HG03469 (cell line): Measurements from ENCODE around the gene NUDT5.
"Not testable (repeated sequence)": the region's sequence is repeated elsewhere in the genome, so short reads cannot be mapped to it uniquely, and the experiment has no call there.

Source experiments
- ATAC-seq: cut with Tn5 transposase; IDR thresholded peaks from one replicate; pipeline ENCODE4 v1.9.1; 2021; ENCODE audit warnings: mild to moderate bottlenecking, moderate library complexity, moderate number of reproducible peaks; ENCODE audit not compliant: unreplicated experiment

The NUDT5 gene

DNA sequence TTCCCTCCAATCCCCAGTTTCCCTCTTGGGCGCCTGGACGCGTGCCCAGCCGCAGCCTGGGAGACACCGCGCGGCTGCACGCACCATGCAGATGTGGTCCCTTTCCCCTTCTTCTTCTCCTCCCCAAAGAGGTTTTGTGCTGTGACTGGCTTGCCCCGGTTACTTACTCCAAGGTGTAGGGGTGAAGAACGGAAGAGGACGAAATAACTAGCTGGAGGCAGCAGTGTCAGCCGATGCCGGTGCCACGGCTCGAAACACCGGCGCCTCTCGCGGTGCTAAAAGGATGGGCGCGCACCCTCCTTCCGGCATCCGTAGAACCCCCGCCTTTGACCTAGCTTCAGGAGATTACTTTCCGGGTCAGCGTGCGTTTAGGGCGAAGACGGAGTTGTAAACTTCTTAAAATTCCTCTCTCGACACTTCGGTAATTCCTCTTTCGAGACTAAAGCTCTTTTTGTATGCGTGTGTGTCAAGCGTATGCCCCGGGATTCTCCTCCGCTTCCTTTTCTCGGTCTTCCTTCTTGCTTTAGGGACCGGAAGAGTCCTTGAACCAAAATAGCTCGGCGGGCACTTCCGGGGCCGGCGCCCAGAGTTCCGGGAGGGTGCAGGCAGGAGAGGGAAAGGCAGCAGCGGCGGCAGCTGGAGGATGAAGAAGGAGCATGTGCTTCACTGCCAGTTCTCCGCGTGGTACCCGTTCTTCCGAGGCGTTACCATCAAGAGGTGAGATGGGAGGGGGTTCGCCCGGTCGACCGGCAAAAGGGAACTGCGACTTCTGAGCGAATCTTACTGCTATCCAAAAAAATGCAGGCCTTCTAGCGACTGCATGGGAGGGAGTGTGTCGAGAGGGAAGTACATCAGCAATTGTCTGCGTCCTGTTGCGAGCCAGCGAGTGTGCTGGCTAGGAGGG lies at the start of gene NUDT5, which contains the start of gene CDC123:
Gene NUDT5 (minus strand): TSS at position 289 of the 904 bp plus-strand sequence. CDS start 9,600 bp downstream, outside the sequence.
Gene CDC123 (plus strand): TSS at position 586 of the 904 bp plus-strand sequence. CDS start 58 bp downstream, at position 644.
- ATAC-seq, result peak; percentile 61

- peak; percentile 45 for ATAC-seq
These were observed 48.4 kb upstream of the NUDT5 start for GRCh38 chr10:12243864-12244620.

GRCh38 chr10:12241810-12242529 lies 46.3 kb upstream of the NUDT5 start:
- ATAC-seq, result no peak

DNA sequence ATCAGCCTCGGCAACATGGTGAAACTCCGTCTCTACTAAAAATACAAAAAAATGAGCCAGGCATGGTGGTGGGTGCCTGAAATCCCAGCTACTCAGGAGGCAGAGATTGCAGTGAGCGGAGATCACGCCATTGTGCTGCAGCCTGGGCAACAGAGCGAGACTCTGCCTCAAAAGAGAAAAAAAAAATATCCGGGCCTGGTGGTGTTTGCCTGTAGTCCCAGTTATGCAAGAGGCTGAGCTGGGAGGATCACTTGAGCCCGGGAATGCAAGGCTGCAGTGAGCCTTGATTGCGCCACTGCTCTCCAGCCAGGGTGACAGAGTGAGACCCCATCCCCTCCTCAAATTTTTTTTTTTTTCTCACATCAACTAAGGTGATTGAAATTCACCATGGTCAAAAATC lies 43.1 kb upstream of the NUDT5 start:
- ATAC-seq, result no peak

- ATAC-seq, result no peak
These were observed 41.9 kb upstream of the NUDT5 start for GRCh38 chr10:12237265-12238220.

DNA sequence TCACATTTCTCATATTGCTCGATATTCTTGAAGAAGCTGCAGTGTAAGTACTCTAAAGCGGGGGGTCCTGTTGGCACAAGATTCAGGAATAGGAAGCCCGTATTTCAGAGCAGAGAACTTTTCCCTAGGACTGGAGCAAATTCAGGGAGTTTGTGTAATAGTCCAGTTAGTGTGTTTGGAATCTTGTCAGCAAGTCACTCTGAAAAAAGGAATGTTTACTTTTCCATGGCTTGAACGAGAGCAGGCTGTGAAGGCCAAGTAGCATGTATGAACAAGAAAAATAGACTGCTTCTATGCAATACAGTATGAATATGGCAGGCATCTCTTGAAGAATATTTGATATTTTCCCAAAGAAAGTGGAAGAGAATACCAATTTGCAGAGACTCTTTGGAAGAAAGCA lies 40.1 kb upstream of the NUDT5 start:
- no peak for ATAC-seq

- no peak for ATAC-seq
These were observed 39.5 kb upstream of the NUDT5 start for GRCh38 chr10:12235116-12235694.

DNA sequence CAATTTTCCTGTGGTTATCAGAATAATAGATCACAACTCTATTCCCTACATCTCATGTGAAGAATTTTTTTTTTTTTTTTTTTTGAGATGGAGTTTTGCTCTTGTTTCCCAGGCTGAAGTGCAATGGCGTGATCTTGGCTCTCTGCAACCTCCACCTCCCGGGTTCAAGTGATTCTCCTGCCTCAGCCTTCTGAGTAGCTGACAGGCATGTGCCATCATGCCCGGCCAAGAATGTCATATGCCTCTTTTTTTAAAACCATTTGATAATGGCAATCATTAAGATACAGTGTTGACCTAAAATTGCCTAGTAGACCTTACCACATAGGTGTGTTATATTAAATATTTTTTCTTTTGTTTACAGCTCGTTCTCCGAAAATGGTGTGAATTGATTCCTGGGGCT lies 39.0 kb upstream of the NUDT5 start:
- ATAC-seq, result not testable (repeated sequence)

DNA sequence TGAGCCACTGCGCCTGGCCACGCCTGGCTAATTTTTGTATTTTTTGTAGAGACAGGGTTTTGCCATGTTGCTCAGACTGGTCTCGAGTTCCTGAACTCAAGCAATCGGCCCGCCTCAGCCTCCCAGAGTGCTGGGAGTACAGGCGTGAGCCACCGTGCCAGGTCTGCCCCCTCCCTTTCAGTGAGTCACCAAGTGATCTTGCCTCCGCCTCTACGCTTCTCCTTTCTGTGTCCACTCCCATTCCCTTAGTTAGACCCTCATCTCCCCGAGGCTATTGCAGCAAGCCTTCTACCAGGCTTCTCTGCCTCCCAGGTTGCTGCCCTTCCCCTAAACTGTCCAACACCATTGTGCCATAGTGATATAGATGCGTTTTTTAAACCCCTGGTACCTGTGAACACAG lies 33.2 kb upstream of the NUDT5 start:
- no peak for ATAC-seq

DNA sequence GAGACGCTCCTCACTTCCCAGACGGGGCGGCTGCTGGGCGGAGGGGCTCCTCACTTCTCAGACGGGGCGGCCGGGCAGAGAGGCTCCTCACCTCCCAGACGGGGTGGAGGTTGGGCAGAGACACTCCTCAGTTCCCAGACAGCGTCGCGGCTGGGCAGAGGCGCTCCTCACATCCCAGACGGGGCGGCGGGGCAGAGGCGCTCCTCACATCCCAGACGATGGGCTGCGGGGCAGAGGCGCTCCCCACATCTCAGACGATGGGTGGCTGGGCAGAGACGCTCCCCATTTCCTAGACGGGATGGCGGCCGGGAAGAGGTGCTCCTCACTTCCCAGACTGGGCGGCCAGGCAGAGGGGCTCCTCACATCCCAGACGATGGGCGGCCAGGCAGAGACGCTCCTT lies 30.7 kb upstream of the NUDT5 start:
- ATAC-seq, result not testable (repeated sequence)

GRCh38 chr10:12225444-12225843 lies 29.8 kb upstream of the NUDT5 start:
- ATAC-seq, result no peak

DNA sequence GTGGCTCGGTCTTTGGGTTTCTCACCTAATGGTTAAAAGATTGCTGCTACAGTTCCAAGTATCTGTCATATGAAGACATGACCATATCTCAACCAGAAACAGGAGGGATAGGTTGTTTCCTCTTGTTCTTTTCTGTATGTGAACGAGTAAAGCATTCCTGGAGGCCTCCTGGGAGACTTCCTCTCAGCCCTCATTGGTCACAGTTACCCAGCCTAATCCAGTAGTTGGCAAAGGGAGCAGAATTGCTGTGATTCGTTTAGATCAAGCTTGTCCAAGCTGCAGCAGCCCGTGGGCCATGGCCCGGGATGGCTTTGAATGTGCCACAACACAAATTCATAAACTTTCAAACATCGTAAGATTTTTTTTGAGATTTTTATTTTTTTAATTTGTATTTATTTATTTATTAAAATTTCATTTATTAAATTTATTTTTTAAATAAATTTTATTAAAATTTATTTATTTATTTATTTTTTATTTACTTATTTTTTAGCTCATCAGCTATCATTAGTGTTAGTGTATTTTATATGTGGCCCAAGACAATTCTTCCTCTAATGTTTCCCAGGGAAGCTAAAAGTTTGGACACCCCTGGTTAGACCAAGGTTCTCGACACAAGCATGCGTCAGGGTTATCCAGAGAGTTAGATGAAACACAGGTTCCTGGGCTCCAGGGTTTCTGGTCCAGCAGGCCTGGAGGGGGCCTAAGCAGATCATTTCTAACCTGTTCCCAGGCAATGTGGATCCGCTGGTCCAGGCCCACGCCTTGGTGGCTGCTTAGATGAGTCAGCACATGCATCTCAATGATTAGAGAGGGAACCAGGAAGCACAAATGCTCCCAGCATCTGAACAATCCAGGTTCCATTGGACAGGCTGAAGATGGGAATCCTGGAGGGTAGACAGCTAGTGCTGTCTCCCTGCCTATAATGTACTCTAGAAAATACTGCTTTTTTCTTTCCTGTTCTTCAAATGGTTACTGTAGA lies 25.9 kb upstream of the NUDT5 start:
- no peak for ATAC-seq

GRCh38 chr10:12218991-12219390 lies 23.3 kb upstream of the NUDT5 start:
- ATAC-seq, result no peak

DNA sequence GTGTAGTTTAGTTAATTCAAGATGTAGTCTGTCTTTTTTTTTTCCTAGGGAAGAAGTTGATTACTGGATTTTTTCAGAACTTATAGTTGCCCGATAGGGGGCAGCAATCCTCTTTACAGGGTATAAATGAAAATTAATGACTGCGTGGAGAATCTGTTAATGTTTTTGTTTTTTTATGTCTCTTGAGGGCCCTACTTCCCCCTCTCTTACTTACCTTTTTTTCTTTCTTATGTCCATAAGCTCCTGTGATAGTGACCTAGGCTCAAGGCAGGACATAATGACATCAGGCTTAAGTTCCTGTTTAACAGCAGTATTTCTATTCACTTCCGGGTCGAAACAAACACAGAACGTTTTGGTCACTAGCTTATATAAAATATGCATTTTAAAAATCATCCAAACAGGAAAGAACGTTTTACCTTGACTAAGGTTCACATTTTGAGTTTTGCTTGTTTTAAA lies 19.1 kb upstream of the NUDT5 start:
- no peak for ATAC-seq

GRCh38 chr10:12214093-12214492 lies 18.4 kb upstream of the NUDT5 start:
- no peak for ATAC-seq

DNA sequence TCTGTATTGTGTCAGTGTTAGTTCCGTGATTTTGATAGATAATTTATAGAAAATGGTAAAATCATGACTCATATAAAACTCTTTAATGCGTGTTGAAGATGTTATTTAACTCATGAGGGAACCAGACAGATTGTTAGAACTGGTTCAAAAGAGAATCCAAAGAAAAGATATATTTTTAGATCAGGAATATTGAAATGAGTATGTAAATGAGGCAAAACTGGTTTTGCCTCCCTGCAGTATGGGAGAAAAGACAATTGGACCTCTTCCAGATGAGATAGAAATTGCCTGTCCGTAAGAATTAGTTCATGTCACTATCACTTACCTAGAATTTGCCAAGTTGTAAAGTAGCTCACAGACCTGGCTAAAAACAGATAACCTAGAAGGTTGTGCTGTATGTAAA lies 17.9 kb upstream of the NUDT5 start:
- no peak for ATAC-seq

- ATAC-seq, result no peak
These were observed 16.8 kb upstream of the NUDT5 start for GRCh38 chr10:12212454-12212853.

DNA sequence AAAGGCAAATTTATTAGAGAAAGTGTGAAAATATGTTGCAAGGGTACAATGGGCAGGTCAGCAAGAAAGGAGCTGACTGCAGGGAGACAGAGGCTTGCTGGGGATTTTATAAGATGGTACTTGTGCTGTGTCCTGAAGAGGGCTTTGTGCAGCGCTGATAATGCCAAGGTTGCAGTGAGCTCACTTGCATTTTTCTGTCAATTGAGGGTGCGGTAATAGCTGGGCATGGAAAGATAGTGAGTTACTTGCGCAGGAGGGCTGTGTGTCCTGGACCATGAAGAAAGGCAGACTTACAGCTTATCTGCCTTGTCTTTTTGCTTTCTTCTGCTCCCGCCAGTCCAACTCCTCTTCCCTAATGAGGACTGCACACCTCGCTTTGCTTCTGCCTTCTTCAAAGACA lies 12.8 kb upstream of the NUDT5 start:
- no peak for ATAC-seq
